PC-3 (cell line): ENCODE measurements around the gene VWCE. TPM values are rescaled to one million over a fixed set of nuclear protein-coding genes. Genes with fewer than 3 reads are reported as not detected.

Experiments
- ATAC-seq: fragments of 200-7000 bp; cut with Tn5 transposase; 2 replicates; pipeline ENCODE4 v1.9.1; 2020; ENCODE audit warnings: mild to moderate bottlenecking, moderate library complexity
- Bru-seq: library from RNA; stranded (reverse); fragments of 400-500 nt; gene quantifications from one replicate; lab custom pipeline; 2021; lab: Mats Ljungman, UMichigan
- BruChase-seq, 2 experiments: library from RNA; stranded (reverse); fragments of 400-500 nt; gene quantifications; one replicate each; lab custom pipeline; 2021; lab: Mats Ljungman, UMichigan
- BruUV-seq: library from RNA; stranded (reverse); fragments of 400-500 nt; replicated peaks from 2 replicates; lab custom pipeline; 2021; lab: Mats Ljungman, UMichigan
- CTCF ChIA-PET: fragments of 300-600 bp; sonication (Branson Sonifier 250); formaldehyde crosslinking; loops from one replicate; lab custom pipeline; 2022; ENCODE audit warnings: antibody characterized with exemption; lab: Charles Lee
- POLR2A ChIA-PET: fragments of 300-600 bp; sonication (Branson Sonifier 250); formaldehyde crosslinking; loops from one replicate; lab custom pipeline; 2022; ENCODE audit warnings: antibody characterized with exemption; ENCODE audit not compliant: unreplicated experiment; lab: Charles Lee
- DNase-seq: peaks from one replicate; pipeline ENCODE4 v3.0.0-alpha.2; 2015
- H2AFZ ChIP-seq: fragments of 300-600 bp; sonication (generic); 2 replicates; pipeline ENCODE4 v1.6.0; 2016; ENCODE audit warnings: antibody characterized with exemption, low read length
- H3F3A ChIP-seq: fragments of 300-600 bp; sonication (generic); one replicate; pipeline ENCODE4 v1.6.0; 2017; ENCODE audit warnings: antibody characterized with exemption, low read length, control low read depth, mild to moderate bottlenecking; ENCODE audit not compliant: unreplicated experiment
- H3K27ac ChIP-seq: fragments of 300-600 bp; sonication (generic); 2 replicates; pipeline ENCODE4 v1.5.1; 2016; ENCODE audit warnings: mild to moderate bottlenecking, low read length
- H3K27me3 ChIP-seq: fragments of 300-600 bp; sonication (generic); 2 replicates; pipeline ENCODE4 v1.6.1; 2016; ENCODE audit warnings: low read length, mixed read lengths
- H3K36me3 ChIP-seq: fragments of 300-600 bp; sonication (generic); 2 replicates; pipeline ENCODE4 v1.6.1; 2016; ENCODE audit warnings: low read depth, mixed run types, low read length, mixed read lengths
- H3K4me1 ChIP-seq: fragments of 300-600 bp; sonication (generic); 2 replicates; pipeline ENCODE4 v1.5.1; 2016; ENCODE audit warnings: low read length; ENCODE audit not compliant: insufficient read depth
- H3K4me2 ChIP-seq: fragments of 300-600 bp; sonication (generic); 2 replicates; pipeline ENCODE4 v1.6.0; 2016; ENCODE audit warnings: low read length
- H3K4me3 ChIP-seq: fragments of 300-600 bp; sonication (generic); 2 replicates; pipeline ENCODE4 v1.5.1; 2016; ENCODE audit warnings: mild to moderate bottlenecking, low read length, mixed read lengths
- H3K79me2 ChIP-seq: fragments of 300-600 bp; sonication (generic); 2 replicates; pipeline ENCODE4 v1.6.1; 2017; ENCODE audit warnings: low read length, mixed read lengths
- H3K9ac ChIP-seq: fragments of 300-600 bp; sonication (generic); 2 replicates; pipeline ENCODE4 v1.6.0; 2016; ENCODE audit warnings: mild to moderate bottlenecking, low read length
- H3K9me2 ChIP-seq: fragments of 300-600 bp; sonication (generic); replicated peaks from 2 replicates; pipeline ENCODE4 v1.6.1; 2016; ENCODE audit warnings: mixed run types, low read length, mixed read lengths
- H3K9me3 ChIP-seq: fragments of 300-600 bp; sonication (generic); 2 replicates; pipeline ENCODE4 v1.6.1; 2016; ENCODE audit warnings: low read length, mixed read lengths
- H4K20me1 ChIP-seq: fragments of 300-600 bp; sonication (generic); 2 replicates; pipeline ENCODE4 v1.6.1; 2016; ENCODE audit warnings: low read length, mixed read lengths
- CTCF ChIP-seq: fragments of 300-600 bp; sonication (generic); conservative IDR thresholded peaks from 2 replicates; pipeline ENCODE4 v1.5.1; 2017; ENCODE audit warnings: antibody characterized with exemption, low read depth, mild to moderate bottlenecking, low read length
- EZH2 ChIP-seq: fragments of 300-600 bp; sonication (generic); IDR thresholded peaks from one replicate; pipeline ENCODE4 v1.6.1; 2017; ENCODE audit warnings: antibody characterized with exemption, mild to moderate bottlenecking, low read length; ENCODE audit not compliant: unreplicated experiment
- EZH2phosphoT487 ChIP-seq: fragments of 300-600 bp; sonication (generic); IDR thresholded peaks from 2 replicates; pipeline ENCODE4 v1.6.1; 2018; ENCODE audit warnings: mild to moderate bottlenecking, antibody characterized with exemption, low read length, borderline replicate concordance
- intact Hi-C: fragments of 100-400 bp; cut with micrococcal nuclease; formaldehyde crosslinking; loops from 2 replicates; pipeline ENCODE4 v1.9.0; 2023
- long read RNA-seq: library from polyadenylated mRNA; unstranded; transcript quantifications from one replicate; pipeline ENCODE4 v2.0.0, GENCODE V29; 2021; ENCODE audit not compliant: unreplicated experiment
- total RNA-seq: library from RNA; depleted of rRNA; stranded (reverse); fragments of >200 nt; gene quantifications from 2 replicates; pipeline ENCODE4 v1.2.3, GENCODE V29; 2014; rRNA removed

VWCE gene
- total RNA-seq (0.15 and 0.35 TPM in 2 replicates), Bru-seq, nascent RNA (percentile 36 among the genes with signal in this experiment), BruChase-seq, experiment 1, labeled RNA remaining after a 6-hour chase (percentile 56 among the genes with signal in this experiment), BruChase-seq, experiment 2, labeled RNA remaining after a 2-hour chase (percentile 53 among the genes with signal in this experiment)
- long read RNA-seq, partial matches to known transcripts: 0 of 1 reads
- long read RNA-seq, other reads (novel, unspliced or antisense): 1 of 1 reads

GRCh38 chr11:61294717-61295595 lies at the start of gene VWCE:
TSS of gene VWCE (minus strand) at chr11:61295316. CDS start at chr11:61295037, 279 bp downstream.
- ChIA-PET POLR2A (interaction anchor here (0.6 kb wide), 1 partner anchor 41 kb away, joined by 6 read pairs; no protein-coding TSS in a partner anchor), CTCF (interaction anchor here (0.6 kb wide), 1 partner anchor 33 kb away, joined by 3 read pairs; no protein-coding TSS in a partner anchor)

GRCh38 chr11:61343792-61344745 lies 49.0 kb upstream of the VWCE start:
- H3K27ac ChIP-seq: no peak overlapping the region
- H3K4me2 ChIP-seq: no peak overlapping the region
- DNase-seq (no peak), ATAC-seq (no peak)
- no peak for TF ChIP-seq EZH2
- TF ChIP-seq CTCF: no peak
- no peak for TF ChIP-seq EZH2phosphoT487
- no peaks in the 10 kb centered on the region for H3K4me1 ChIP-seq
- intact Hi-C loops: no loop called here
- CTCF ChIA-PET: no interaction called here
- BruUV-seq: no TSS peak
- H3K4me3 ChIP-seq: no peak overlapping the region
- POLR2A ChIA-PET: no interaction called here
- H3K9me2 ChIP-seq: no peaks in the 10 kb centered on the region
- H3K36me3 ChIP-seq: peaks cover 13% of the 10 kb centered on the region; the same call in 1 of the 2 replicates
- no peaks in the 10 kb centered on the region for H3K79me2 ChIP-seq
- H3K9ac ChIP-seq: no peak overlapping the region
- H2AFZ ChIP-seq: no peak overlapping the region
- H3K27me3 ChIP-seq: no peaks in the 10 kb centered on the region
- no peaks in the 10 kb centered on the region for H3F3A ChIP-seq
- H4K20me1 ChIP-seq: no peaks in the 10 kb centered on the region
- no peaks in the 10 kb centered on the region for H3K9me3 ChIP-seq

More at GRCh38 chr11:61294717-61295595, at the start of gene VWCE:
- ATAC-seq (peak; percentile 72), DNase-seq (peak; percentile 55)
- H3K4me1 ChIP-seq: peaks cover 12% of the 10 kb centered on the region
- H3K27me3 ChIP-seq: peaks cover 12% of the 10 kb centered on the region
- peak within 1 kb of the TSS; percentile 72 for H3K4me3 ChIP-seq
- TF ChIP-seq EZH2 (no peak), CTCF (peak; percentile 48), EZH2phosphoT487 (no peak)
- H2AFZ ChIP-seq: peak within 1 kb of the TSS; percentile 92
- H3K27ac ChIP-seq: no peak within 1 kb of the TSS
- H3K9me2 ChIP-seq: no peaks in the 10 kb centered on the region
- no TSS peak for BruUV-seq
- H3F3A ChIP-seq: no peaks in the 10 kb centered on the region
- H3K36me3 ChIP-seq: peaks cover 16% of the 10 kb centered on the region
- peak within 1 kb of the TSS; percentile 100 for H3K4me2 ChIP-seq
- no peaks in the 10 kb centered on the region for H4K20me1 ChIP-seq
- H3K9ac ChIP-seq: peak within 1 kb of the TSS; percentile 26; the same call in 1 of the 2 replicates
- intact Hi-C loops: no loop called here
- H3K79me2 ChIP-seq: no peaks in the 10 kb centered on the region
- no peaks in the 10 kb centered on the region for H3K9me3 ChIP-seq
